HG03095 (cell line): ENCODE measurements around the gene DYNC1I1.
A peak's percentile ranks its signal among the peaks of the same experiment; 100 is the strongest.

Experiments used
- ATAC-seq: cut with Tn5 transposase; IDR thresholded peaks from one replicate; pipeline ENCODE4 v1.9.1; 2021; ENCODE audit warnings: moderate library complexity; ENCODE audit not compliant: unreplicated experiment

Gene DYNC1I1

GRCh38 chr7:95788884-95789283, 16.5 kb downstream of the DYNC1I1 start:
- no peak for ATAC-seq

DNA sequence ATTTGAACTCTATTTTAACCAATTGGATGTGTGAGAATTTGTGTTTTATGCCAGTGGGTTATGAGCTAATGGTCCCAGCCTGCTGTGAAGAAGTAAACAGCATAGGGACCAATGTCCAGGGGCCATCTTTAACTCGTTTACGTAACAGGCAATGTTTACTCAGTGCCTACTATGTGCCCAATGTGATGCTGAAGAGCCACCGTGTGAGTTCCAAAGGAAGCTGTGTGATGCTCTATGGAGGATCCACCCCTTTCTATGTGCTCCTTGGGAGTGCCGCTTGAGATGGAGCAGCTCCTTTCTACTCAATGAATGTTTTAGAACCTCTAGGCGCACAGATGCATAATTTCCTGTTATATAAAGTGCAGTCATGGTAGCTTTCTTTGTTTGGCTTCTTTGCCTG, 21.3 kb downstream of the DYNC1I1 start:
- ATAC-seq = no peak

- peak; percentile 65 for ATAC-seq
Measured at GRCh38 chr7:95794917-95795515, 22.7 kb downstream of the DYNC1I1 start.

- no peak for ATAC-seq
Measured at GRCh38 chr7:95796617-95797016, 24.3 kb downstream of the DYNC1I1 start.

DNA sequence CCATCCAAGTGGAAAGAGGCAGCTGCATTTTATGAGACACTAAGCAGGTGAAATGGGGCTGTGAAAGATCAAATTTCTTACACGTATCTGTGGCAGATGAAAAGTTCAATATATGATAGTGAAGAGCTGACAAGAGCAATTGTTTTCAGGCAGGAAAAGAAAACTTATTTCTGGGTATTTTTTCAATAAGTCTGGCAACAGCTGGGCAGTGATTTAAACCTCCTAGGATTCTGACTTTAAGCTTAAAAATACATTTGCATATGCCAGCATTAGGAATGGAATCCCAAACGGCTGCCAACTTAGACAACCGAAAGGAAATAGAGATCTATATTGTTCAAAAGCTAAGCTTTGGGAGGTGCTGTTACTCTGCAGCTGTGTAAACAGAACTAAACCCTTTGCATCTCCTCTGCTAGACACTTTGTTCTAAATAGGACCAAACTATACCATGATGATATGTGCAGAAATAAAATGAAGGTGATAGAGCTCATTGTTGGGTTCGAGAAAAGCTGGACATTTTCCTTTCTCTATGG, 26.1 kb downstream of the DYNC1I1 start:
- ATAC-seq = no peak

DNA sequence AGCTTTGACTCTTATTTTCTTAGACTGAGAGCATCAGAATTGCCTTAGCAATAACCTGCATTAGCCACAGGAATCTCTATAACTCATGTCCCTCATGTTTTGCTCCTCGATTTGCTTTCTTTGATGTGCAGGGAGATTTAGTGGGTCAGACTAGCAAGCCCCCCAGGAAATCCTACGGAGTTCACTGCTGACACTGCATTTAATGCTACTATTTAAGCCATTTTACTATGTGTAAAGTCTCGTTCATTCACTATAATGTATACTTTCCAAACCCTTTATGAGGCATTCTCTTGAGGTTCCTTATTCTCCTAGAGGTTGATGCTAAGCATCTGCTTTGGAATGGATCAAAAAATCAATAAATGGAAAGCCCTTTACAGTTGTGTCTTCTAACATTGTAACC, 28.4 kb downstream of the DYNC1I1 start:
- no peak for ATAC-seq

GRCh38 chr7:95802270-95802669, 29.9 kb downstream of the DYNC1I1 start:
- ATAC-seq = no peak

- no peak for ATAC-seq
Measured at GRCh38 chr7:95804052-95804451, 31.7 kb downstream of the DYNC1I1 start.

GRCh38 chr7:95805909-95806308, 33.6 kb downstream of the DYNC1I1 start:
- no peak for ATAC-seq

DNA sequence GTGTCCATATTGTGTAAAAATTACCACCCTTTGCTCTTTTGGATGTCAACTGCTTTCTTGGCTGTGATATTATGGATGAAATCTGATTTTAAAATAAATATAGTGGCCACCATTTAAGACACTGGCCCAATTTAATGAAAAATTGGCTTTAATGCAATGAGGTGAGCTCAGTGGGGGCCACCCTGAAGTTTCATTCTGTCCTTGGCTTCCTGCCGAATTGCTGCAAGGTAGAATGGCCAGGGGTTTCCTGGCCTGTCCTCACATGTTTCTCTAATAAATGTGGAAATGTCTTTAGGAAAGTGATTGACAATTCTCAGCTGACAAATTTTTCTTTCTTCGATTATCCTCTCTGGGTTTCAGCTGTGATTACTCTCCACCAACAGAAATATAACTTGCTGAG, 36.0 kb downstream of the DYNC1I1 start:
- ATAC-seq = no peak

GRCh38 chr7:95811846-95812445, 39.6 kb downstream of the DYNC1I1 start:
- no peak for ATAC-seq

DNA sequence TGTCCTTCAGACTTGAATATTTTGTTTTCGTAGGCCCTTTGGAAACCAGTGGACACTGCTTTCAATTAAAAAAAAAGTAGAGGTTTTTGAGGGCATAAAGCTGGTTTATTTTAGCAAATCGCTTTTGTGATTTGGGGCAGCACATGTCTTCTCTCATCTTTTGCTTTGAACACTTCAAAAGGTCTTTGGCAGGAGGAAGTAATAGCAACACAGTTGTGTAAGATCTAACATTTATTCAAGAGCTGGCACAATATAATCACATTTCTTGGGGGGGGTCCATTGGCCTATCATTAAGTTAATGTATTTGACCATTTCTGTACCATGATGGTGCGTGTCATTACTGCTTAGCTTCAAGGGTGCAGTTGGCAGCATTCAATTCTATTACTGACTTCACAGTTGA, 42.4 kb downstream of the DYNC1I1 start:
- no peak for ATAC-seq

DNA sequence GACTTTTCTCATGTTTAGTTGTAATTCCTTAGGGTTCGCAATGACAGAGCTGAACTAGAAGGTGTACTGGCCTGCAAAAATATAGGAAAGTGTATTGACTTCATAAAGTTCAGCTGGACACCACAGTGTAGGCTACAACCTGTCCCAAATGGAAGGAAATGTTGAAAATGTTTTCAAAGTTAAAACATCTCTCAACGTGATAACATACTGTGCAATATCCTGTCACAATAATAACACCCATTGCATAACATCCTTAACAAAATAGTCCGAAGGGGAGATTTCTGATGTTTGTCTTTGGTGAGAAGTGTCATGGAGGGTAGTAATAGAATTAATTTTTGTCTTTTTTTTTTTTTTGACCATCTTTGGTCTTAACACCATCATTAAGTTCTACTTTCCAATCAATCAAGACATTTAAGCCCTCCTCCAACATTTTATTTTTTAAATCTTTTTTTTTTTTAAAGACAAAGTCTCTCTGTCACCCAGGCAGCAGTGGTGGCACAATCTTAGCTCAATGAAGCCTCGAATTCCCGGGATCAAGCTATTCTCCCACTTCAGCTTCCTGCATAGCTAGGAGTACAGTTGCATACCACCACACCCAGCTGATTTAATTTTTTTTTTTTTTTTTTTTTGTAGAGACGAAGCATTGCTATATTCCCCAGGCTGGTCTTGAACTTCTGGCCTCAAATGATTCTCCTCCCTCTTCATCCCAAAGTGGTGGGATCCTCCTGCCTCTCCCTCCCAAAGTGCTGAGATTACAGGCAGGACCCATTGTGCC, 45.7 kb downstream of the DYNC1I1 start:
- ATAC-seq = no peak

GRCh38 chr7:95820778-95821177, 48.4 kb downstream of the DYNC1I1 start:
- no peak for ATAC-seq

DNA sequence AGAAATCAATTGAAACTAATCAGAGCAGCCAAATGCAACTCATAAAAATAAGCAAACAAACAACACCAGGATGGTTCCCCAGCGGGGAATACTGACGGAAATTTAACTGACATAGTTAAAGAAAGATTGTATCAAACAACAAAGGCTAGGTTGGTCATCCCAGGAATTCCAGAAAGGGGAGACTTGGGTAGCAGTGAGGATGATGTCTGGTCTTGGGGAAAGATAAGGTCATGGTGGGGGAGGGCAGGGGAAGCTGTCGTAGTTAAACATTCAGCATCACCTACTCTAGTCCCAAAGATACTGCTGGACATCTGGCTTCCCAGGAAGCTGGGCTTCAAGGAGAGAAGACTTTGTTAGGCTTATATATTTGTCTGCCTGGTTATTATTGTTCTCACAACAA, 50.4 kb downstream of the DYNC1I1 start:
- ATAC-seq = no peak

- no peak for ATAC-seq
Measured at GRCh38 chr7:95824616-95825015, 52.3 kb downstream of the DYNC1I1 start.

GRCh38 chr7:95828824-95829790, 56.8 kb downstream of the DYNC1I1 start:
- no peak for ATAC-seq

GRCh38 chr7:95840953-95841950, 68.9 kb downstream of the DYNC1I1 start:
- peak; percentile 85 for ATAC-seq

- no peak for ATAC-seq
Measured at GRCh38 chr7:95843286-95843685, 70.9 kb downstream of the DYNC1I1 start.

GRCh38 chr7:95845007-95845406, 72.7 kb downstream of the DYNC1I1 start:
- ATAC-seq = no peak
